G401 (cell line): Measurements from ENCODE around the gene UMAD1. TPM values are rescaled to one million over a fixed set of nuclear protein-coding genes. Genes with fewer than 3 reads are reported as not detected.
"Not testable (repeated sequence)": the region's sequence is repeated elsewhere in the genome, so short reads cannot be mapped to it uniquely, and the experiment has no call there.

Experiments used
- DNase-seq: peaks from one replicate; pipeline ENCODE4 v3.0.0-alpha.2; 2015; ENCODE audit warnings: low spot score
- in situ Hi-C: cut with HindIII; loops from 2 replicates; pipeline ENCODE4 v1.10.0; 2016; ENCODE audit warnings: low sequenced_read_pairs, mixed read lengths
- total RNA-seq: library from RNA; depleted of rRNA; stranded (reverse); fragments of >200 nt; shearing (Covaris generic); gene quantifications from 2 replicates; pipeline ENCODE4 v1.2.3, GENCODE V29; 2014

The UMAD1 gene
- total RNA-seq, 1 experiment from 2014 or later: 42.3 TPM

- DNase-seq: no peak
- in situ Hi-C loops: no loop called here
Measured at GRCh38 chr7:7650682-7651206, 10.2 kb downstream of the UMAD1 start.

- in situ Hi-C loops: no loop called here
- DNase-seq: no peak
Measured at GRCh38 chr7:7651479-7651878, 10.9 kb downstream of the UMAD1 start.

GRCh38 chr7:7652798-7653540 lies 12.4 kb downstream of the UMAD1 start:
- in situ Hi-C loops: no loop called here
- no peak for DNase-seq

- no peak for DNase-seq
- in situ Hi-C loops: no loop called here
Measured at GRCh38 chr7:7653593-7654187, 13.1 kb downstream of the UMAD1 start.

GRCh38 chr7:7654964-7655715 lies 14.6 kb downstream of the UMAD1 start:
- in situ Hi-C loops: no loop called here

GRCh38 chr7:7656459-7656858 lies 15.9 kb downstream of the UMAD1 start:
- in situ Hi-C loops, DNase-seq: not testable (repeated sequence)

More at GRCh38 chr7:7654964-7655715, 14.6 kb downstream of the UMAD1 start:
- no peak for DNase-seq

GRCh38 chr7:7662527-7662926 lies 22.0 kb downstream of the UMAD1 start:
- no peak for DNase-seq
- in situ Hi-C loops: no loop called here

- in situ Hi-C loops: no loop called here
Measured at GRCh38 chr7:7664291-7664690, 23.7 kb downstream of the UMAD1 start.

GRCh38 chr7:7665031-7665430 lies 24.5 kb downstream of the UMAD1 start:
- no peak for DNase-seq
- in situ Hi-C loops: no loop called here

More at GRCh38 chr7:7664291-7664690, 23.7 kb downstream of the UMAD1 start:
- no peak for DNase-seq

GRCh38 chr7:7667187-7667586 lies 26.6 kb downstream of the UMAD1 start:
- no peak for DNase-seq
- in situ Hi-C loops: no loop called here

- no peak for DNase-seq
- in situ Hi-C loops: no loop called here
Measured at GRCh38 chr7:7668706-7669105, 28.2 kb downstream of the UMAD1 start.

GRCh38 chr7:7670490-7670889 lies 29.9 kb downstream of the UMAD1 start:
- no peak for DNase-seq
- in situ Hi-C loops: no loop called here

- in situ Hi-C loops: no loop called here
Measured at GRCh38 chr7:7671361-7671760, 30.8 kb downstream of the UMAD1 start.

GRCh38 chr7:7672545-7673239 lies 32.1 kb downstream of the UMAD1 start:
- in situ Hi-C loops: no loop called here
- no peak for DNase-seq

More at GRCh38 chr7:7671361-7671760, 30.8 kb downstream of the UMAD1 start:
- no peak for DNase-seq

- in situ Hi-C loops: no loop called here
- DNase-seq: no peak
Measured at GRCh38 chr7:7673240-7673550, 32.6 kb downstream of the UMAD1 start.

- DNase-seq: no peak
- in situ Hi-C loops: no loop called here
Measured at GRCh38 chr7:7675686-7676085, 35.1 kb downstream of the UMAD1 start.

- in situ Hi-C loops, DNase-seq: not testable (repeated sequence)
Measured at GRCh38 chr7:7679640-7680039, 39.1 kb downstream of the UMAD1 start.

GRCh38 chr7:7681191-7681935 lies 40.8 kb downstream of the UMAD1 start:
- DNase-seq: peak; percentile 93
- in situ Hi-C loops: no loop called here

- DNase-seq: peak; percentile 53
- in situ Hi-C loops: no loop called here
Measured at GRCh38 chr7:7681936-7682329, 41.4 kb downstream of the UMAD1 start.
